ENCODE results near the gene KAZN.

Gene KAZN

GRCh38 chr1:15058261-15058660 is 459.8 kb downstream of the KAZN start:
- Histone ChIP-seq H3K36me3 (ENCODE audit: control insufficient read depth, insufficient read depth, low read length) (no peaks in the 10 kb centered on the region), H3K27me3 (replicated peaks; ENCODE audit: control insufficient read depth, insufficient read depth, low read length) (no peaks in the 10 kb centered on the region; the same call in 1 of the 2 replicates), H3K4me3 (replicated peaks; ENCODE audit: low read depth, low read length) (no peak overlapping the region)
- TF ChIP-seq, protein P1, sequence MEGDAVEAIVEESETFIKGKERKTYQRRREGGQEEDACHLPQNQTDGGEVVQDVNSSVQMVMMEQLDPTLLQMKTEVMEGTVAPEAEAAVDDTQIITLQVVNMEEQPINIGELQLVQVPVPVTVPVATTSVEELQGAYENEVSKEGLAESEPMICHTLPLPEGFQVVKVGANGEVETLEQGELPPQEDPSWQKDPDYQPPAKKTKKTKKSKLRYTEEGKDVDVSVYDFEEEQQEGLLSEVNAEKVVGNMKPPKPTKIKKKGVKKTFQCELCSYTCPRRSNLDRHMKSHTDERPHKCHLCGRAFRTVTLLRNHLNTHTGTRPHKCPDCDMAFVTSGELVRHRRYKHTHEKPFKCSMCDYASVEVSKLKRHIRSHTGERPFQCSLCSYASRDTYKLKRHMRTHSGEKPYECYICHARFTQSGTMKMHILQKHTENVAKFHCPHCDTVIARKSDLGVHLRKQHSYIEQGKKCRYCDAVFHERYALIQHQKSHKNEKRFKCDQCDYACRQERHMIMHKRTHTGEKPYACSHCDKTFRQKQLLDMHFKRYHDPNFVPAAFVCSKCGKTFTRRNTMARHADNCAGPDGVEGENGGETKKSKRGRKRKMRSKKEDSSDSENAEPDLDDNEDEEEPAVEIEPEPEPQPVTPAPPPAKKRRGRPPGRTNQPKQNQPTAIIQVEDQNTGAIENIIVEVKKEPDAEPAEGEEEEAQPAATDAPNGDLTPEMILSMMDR (IDR thresholded peaks at IDR 0.05; ENCODE audit: insufficient read depth, low read length, poor library complexity, severe bottlenecking): no peak
- no peak for DNase-seq (ENCODE audit: extremely low read depth, insufficient read length)

- no peaks in the 10 kb centered on the region; the same call in 1 of the 2 replicates for H3K27me3 ChIP-seq (replicated peaks; ENCODE audit: control insufficient read depth, insufficient read depth, low read length)
- TF ChIP-seq, protein P1 (IDR thresholded peaks at IDR 0.05; ENCODE audit: insufficient read depth, low read length, poor library complexity, severe bottlenecking): no peak
- DNase-seq (ENCODE audit: extremely low read depth, insufficient read length): no peak
- H3K4me3 ChIP-seq (replicated peaks; ENCODE audit: low read depth, low read length): no peak overlapping the region
- no peaks in the 10 kb centered on the region for H3K36me3 ChIP-seq (ENCODE audit: control insufficient read depth, insufficient read depth, low read length)
These were observed 461.6 kb downstream of the KAZN start for GRCh38 chr1:15060104-15060503.

GRCh38 chr1:15062479-15063099 is 464.1 kb downstream of the KAZN start:
- no peak for DNase-seq (ENCODE audit: extremely low read depth, insufficient read length)
- TF ChIP-seq, protein P1 (IDR thresholded peaks at IDR 0.05; ENCODE audit: insufficient read depth, low read length, poor library complexity, severe bottlenecking): peak; percentile 58
- Histone ChIP-seq H3K27me3 (replicated peaks; ENCODE audit: control insufficient read depth, insufficient read depth, low read length) (no peaks in the 10 kb centered on the region; the same call in 1 of the 2 replicates), H3K4me3 (replicated peaks; ENCODE audit: low read depth, low read length) (no peak overlapping the region), H3K36me3 (ENCODE audit: control insufficient read depth, insufficient read depth, low read length) (no peaks in the 10 kb centered on the region)

DNA sequence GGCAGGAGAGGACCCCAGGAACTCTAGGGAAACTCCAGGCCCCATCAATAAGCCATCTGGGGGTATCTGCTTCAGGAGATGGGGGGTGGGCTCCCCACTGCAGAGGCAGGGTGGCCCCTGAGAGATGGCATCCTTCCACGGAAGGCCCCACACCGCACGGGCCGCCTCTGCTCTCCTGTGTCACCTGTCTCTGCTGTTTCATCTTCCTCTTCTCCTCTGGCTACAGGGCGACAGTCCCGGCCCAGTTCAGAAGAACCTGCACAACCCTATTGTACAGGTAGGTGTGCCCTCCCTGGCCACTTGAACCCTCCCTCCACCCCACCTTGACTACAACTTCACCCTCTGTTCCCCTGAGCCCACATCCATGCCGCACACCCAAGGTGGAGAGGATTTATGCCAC is 464.9 kb downstream of the KAZN start:
- no peak for DNase-seq (ENCODE audit: extremely low read depth, insufficient read length)
- H3K36me3 ChIP-seq (ENCODE audit: control insufficient read depth, insufficient read depth, low read length): no peaks in the 10 kb centered on the region
- no peak overlapping the region for H3K4me3 ChIP-seq (replicated peaks; ENCODE audit: low read depth, low read length)
- no peaks in the 10 kb centered on the region; the same call in 1 of the 2 replicates for H3K27me3 ChIP-seq (replicated peaks; ENCODE audit: control insufficient read depth, insufficient read depth, low read length)
- TF ChIP-seq, protein P1 (IDR thresholded peaks at IDR 0.05; ENCODE audit: insufficient read depth, low read length, poor library complexity, severe bottlenecking): no peak

DNA sequence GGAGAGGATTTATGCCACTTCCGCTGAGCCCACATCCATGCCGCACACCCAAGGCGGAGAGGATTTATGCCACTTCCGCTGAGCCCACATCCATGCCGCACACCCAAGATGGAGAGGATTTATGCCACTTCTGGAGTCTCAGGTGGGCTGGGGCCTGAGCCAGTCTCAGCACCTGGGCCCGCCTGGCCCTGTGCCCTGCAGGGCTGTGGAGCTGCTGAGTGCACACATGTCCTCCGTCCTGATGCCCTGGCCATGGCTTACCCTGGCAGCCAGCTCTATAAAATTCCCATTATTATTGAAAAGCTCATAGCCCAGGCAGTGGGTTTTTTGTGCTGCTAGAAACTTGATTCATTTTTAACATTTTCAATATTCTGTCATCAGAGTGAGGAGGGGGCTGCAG is 465.3 kb downstream of the KAZN start:
- Histone ChIP-seq H3K36me3 (ENCODE audit: control insufficient read depth, insufficient read depth, low read length) (no peaks in the 10 kb centered on the region), H3K4me3 (replicated peaks; ENCODE audit: low read depth, low read length) (no peak overlapping the region), H3K27me3 (replicated peaks; ENCODE audit: control insufficient read depth, insufficient read depth, low read length) (no peaks in the 10 kb centered on the region; the same call in 1 of the 2 replicates)
- no peak for DNase-seq (ENCODE audit: extremely low read depth, insufficient read length)
- TF ChIP-seq, protein P1 (IDR thresholded peaks at IDR 0.05; ENCODE audit: insufficient read depth, low read length, poor library complexity, severe bottlenecking): no peak
